Omental fat pad (tissue), 4 donors: ENCODE results near the gene ZFP69B. TPM values are rescaled to one million over a fixed set of nuclear protein-coding genes. Genes with fewer than 3 reads are reported as not detected.

Experiments used
- ATAC-seq: fragments of 150-250 bp; one replicate; pipeline ENCODE4 v1.9.1; 2016; ENCODE audit warnings: mild to moderate bottlenecking, moderate library complexity; ENCODE audit not compliant: low FRiP score
- DNase-seq: peaks from one replicate; pipeline ENCODE4 v3.0.0-alpha.2; 2019; ENCODE audit warnings: low spot score
- total RNA-seq, 4 donors: library from RNA; depleted of rRNA; stranded (reverse); fragments of >200 nt; gene quantifications; one replicate each; pipeline ENCODE4 v1.1.0, GENCODE V29; 2016
- TF ChIP-seq, protein P1 (sequence below), 3 donors: fragments of 450-650 bp; IDR thresholded peaks; one replicate each; pipeline ENCODE4 v1.5.1; 2016 to 2017; ENCODE audit warnings: antibody characterized with exemption in 3 of 3, mild to moderate bottlenecking in 3 of 3, moderate library complexity in 2 of 3

ZFP69B gene
- total RNA-seq, 4 donors from 2014 or later = 0.56 to 1.9 (median 1.2) TPM

DNA sequence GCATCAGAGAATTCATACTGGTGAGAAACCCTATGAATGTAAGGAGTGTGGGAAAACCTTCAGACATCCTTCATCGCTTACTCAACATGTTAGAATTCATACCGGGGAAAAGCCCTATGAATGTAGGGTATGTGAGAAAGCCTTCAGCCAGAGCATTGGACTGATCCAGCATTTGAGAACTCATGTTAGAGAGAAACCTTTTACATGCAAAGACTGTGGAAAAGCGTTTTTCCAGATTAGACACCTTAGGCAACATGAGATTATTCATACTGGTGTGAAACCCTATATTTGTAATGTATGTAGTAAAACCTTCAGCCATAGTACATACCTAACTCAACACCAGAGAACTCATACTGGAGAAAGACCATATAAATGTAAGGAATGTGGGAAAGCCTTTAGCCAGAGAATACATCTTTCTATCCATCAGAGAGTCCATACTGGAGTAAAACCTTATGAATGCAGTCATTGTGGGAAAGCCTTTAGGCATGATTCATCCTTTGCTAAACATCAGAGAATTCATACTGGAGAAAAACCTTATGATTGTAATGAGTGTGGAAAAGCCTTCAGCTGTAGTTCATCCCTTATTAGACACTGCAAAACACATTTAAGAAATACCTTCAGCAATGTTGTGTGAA lies 12.8 kb downstream of the ZFP69B start:
- DNase-seq (no peak), ATAC-seq (no peak)
- TF ChIP-seq, protein P1, sequence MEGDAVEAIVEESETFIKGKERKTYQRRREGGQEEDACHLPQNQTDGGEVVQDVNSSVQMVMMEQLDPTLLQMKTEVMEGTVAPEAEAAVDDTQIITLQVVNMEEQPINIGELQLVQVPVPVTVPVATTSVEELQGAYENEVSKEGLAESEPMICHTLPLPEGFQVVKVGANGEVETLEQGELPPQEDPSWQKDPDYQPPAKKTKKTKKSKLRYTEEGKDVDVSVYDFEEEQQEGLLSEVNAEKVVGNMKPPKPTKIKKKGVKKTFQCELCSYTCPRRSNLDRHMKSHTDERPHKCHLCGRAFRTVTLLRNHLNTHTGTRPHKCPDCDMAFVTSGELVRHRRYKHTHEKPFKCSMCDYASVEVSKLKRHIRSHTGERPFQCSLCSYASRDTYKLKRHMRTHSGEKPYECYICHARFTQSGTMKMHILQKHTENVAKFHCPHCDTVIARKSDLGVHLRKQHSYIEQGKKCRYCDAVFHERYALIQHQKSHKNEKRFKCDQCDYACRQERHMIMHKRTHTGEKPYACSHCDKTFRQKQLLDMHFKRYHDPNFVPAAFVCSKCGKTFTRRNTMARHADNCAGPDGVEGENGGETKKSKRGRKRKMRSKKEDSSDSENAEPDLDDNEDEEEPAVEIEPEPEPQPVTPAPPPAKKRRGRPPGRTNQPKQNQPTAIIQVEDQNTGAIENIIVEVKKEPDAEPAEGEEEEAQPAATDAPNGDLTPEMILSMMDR (IDR thresholded peaks at IDR 0.05) = no peak

- no peak for DNase-seq
- ATAC-seq = no peak
- TF ChIP-seq, protein P1 (IDR thresholded peaks at IDR 0.05) = no peak
Measured at GRCh38 chr1:40469327-40469726, 19.1 kb downstream of the ZFP69B start.

DNA sequence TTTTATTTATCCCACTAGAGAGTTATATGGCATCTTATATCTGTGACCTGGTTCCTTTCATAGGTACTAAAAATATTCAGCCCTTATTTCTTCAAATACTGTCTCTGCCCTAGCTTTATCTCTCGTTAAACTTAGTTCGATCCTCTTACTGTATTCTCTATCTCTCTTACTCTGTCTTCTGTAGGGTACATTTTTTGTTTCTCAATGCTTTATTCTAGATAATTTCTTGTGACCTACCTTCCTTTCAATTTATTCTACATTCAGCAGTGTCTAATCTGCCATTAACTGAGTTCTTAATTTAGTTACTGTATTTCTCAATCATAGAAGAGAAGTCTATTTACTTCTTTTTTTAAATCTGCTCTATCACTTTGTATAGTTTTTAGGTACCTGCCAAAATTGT lies 25.0 kb downstream of the ZFP69B start:
- no peak for DNase-seq
- ATAC-seq = no peak
- TF ChIP-seq, protein P1 (IDR thresholded peaks at IDR 0.05) = no peak

GRCh38 chr1:40476924-40477677 lies 26.8 kb downstream of the ZFP69B start, which contains the start of gene ZFP69:
ZFP69 (plus strand) TSS chr1:40477290; CDS start chr1:40479362, 2,072 bp downstream.
- ATAC-seq (peak; percentile 90), DNase-seq (no peak)
- TF ChIP-seq, protein P1 (IDR thresholded peaks at IDR 0.05) = no peak

- DNase-seq (no peak), ATAC-seq (peak; percentile 61)
Measured at GRCh38 chr1:40477678-40478053, 27.4 kb downstream of the ZFP69B start.

DNA sequence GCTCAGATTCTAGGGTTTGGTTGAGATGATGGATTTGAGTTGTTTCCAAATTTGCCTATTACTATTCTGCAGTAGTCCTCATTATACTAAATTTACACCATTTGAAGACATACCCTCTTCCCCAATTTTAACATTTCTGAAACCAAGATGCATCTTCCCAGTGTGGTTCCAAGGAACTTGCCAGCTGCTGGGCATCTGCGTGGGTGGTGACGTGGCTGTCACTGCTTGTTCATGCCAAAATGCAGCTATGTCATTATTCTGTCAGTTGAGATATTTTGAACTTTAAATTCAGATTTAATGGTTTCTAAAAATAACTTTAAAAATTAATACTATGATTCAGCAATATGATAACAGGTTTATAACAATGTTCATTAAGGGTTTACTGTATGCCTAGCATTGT lies 28.0 kb downstream of the ZFP69B start:
- no peak for DNase-seq
- TF ChIP-seq, protein P1 (IDR thresholded peaks at IDR 0.05) = no peak
- ATAC-seq = no peak

More at GRCh38 chr1:40477678-40478053, 27.4 kb downstream of the ZFP69B start:
- TF ChIP-seq, protein P1 (IDR thresholded peaks at IDR 0.05) = no peak
